ENCODE results near the gene RNF183. TPM values are rescaled to one million over a fixed set of nuclear protein-coding genes. Genes with fewer than 3 reads are reported as not detected.

RNF183 gene
- total and polyA plus RNA-seq, 7 donors: 2.3 TPM; not detected in 6

GRCh38 chr9:113313261-113313660 lies 10.1 kb upstream of the RNF183 start:
- Histone ChIP-seq H3K27ac (no peak overlapping the region), H3K4me1 (peaks cover 0 to 6% (median 2%) of the 10 kb centered on the region in 4 donors), H3K4me3 (no peak overlapping the region), H3K9me3 (no peaks in the 10 kb centered on the region), H3K27me3 (no peaks in the 10 kb centered on the region), H3K36me3 (peaks cover 0 to 19% (median 0%) of the 10 kb centered on the region in 4 donors)
- 77 to 83% methylated on average over 5 of the region's 5 CpGs for whole genome bisulfite sequencing, 2 donors
- TF ChIP-seq EP300 (IDR thresholded peaks at IDR 0.05) (no peak), POLR2AphosphoS5 (IDR thresholded peaks at IDR 0.05) (no peak), POLR2A (IDR thresholded peaks at IDR 0.05) (no peak), CTCF (IDR thresholded peaks at IDR 0.05) (no peak)
- intact Hi-C loops (cut with DNase I): no loop called here
- no peak for DNase-seq

GRCh38 chr9:113311961-113312360 lies 8.8 kb upstream of the RNF183 start:
- H3K4me3 ChIP-seq: no peak overlapping the region
- H3K36me3 ChIP-seq: peaks cover 0 to 6% (median 0%) of the 10 kb centered on the region in 4 donors
- H3K4me1 ChIP-seq: peaks cover 0 to 6% (median 2%) of the 10 kb centered on the region in 4 donors
- 90 to 92% methylated on average over 3 of the region's 3 CpGs for WGBS, 2 donors
- H3K27ac ChIP-seq: no peak overlapping the region
- no peak for TF ChIP-seq POLR2AphosphoS5 (IDR thresholded peaks at IDR 0.05)
- TF ChIP-seq EP300 (IDR thresholded peaks at IDR 0.05): no peak
- TF ChIP-seq POLR2A (IDR thresholded peaks at IDR 0.05): no peak
- no peak for TF ChIP-seq CTCF (IDR thresholded peaks at IDR 0.05)
- H3K27me3 ChIP-seq: no peaks in the 10 kb centered on the region
- DNase-seq: no peak
- intact Hi-C loops (cut with DNase I): loop anchor here (2.0 kb wide), 1 partner anchor 89 kb away; the partner anchor contains the start of gene ALAD
- H3K9me3 ChIP-seq: no peaks in the 10 kb centered on the region

- 34 to 62% methylated on average over 3 of the region's 3 CpGs for WGBS, 2 donors
- peak overlapping the region in 1 of 4 donors; percentile 10 for H3K27ac ChIP-seq
- peaks cover 0 to 6% (median 2%) of the 10 kb centered on the region in 4 donors for H3K4me1 ChIP-seq
- no peaks in the 10 kb centered on the region for H3K27me3 ChIP-seq
- no peak for TF ChIP-seq POLR2AphosphoS5 (IDR thresholded peaks at IDR 0.05)
- no peak for TF ChIP-seq POLR2A (IDR thresholded peaks at IDR 0.05)
- TF ChIP-seq EP300 (IDR thresholded peaks at IDR 0.05): no peak
- TF ChIP-seq CTCF (IDR thresholded peaks at IDR 0.05): no peak
- H3K9me3 ChIP-seq: no peaks in the 10 kb centered on the region
- intact Hi-C loops (cut with DNase I): loop anchor here (2.0 kb wide), 1 partner anchor 90 kb away; the partner anchor contains the start of gene ALAD
- DNase-seq: no peak
- no peaks in the 10 kb centered on the region for H3K36me3 ChIP-seq
- no peak overlapping the region for H3K4me3 ChIP-seq
Measured at GRCh38 chr9:113310538-113310937, 7.4 kb upstream of the RNF183 start.

GRCh38 chr9:113309204-113309813 lies 6.1 kb upstream of the RNF183 start:
- intact Hi-C loops (cut with DNase I): no loop called here
- Histone ChIP-seq H3K4me1 (peaks cover 0 to 6% (median 2%) of the 10 kb centered on the region in 4 donors), H3K36me3 (no peaks in the 10 kb centered on the region), H3K27me3 (no peaks in the 10 kb centered on the region), H3K4me3 (no peak overlapping the region), H3K27ac (no peak overlapping the region), H3K9me3 (no peaks in the 10 kb centered on the region)
- WGBS, 2 donors: 4 to 11% methylated on average over 2 of the region's 2 CpGs
- no peak for DNase-seq
- no peak for TF ChIP-seq EP300 (IDR thresholded peaks at IDR 0.05)
- peak in 3 of 4 experiments; percentile 41 to 64 (median 44) for TF ChIP-seq CTCF (IDR thresholded peaks at IDR 0.05)
